HTR-8/SVneo (cell line): Measurements from ENCODE around the gene EVI5L.
A peak's percentile ranks its signal among the peaks of the same experiment; 100 is the strongest.

Source experiments
- DNase-seq: peaks from one replicate; pipeline ENCODE4 v3.0.0; 2011; ENCODE audit warnings: low spot score, mixed read lengths; ENCODE audit not compliant: insufficient read length
- FAIRE-seq: peaks from 2 replicates; lab custom pipeline; 2011; peaks lifted over from hg19 to GRCh38; lab: Jason Lieb, UNC

Gene EVI5L

GRCh38 chr19:7844405-7844804 is 14.4 kb downstream of the EVI5L start:
- FAIRE-seq (no peak), DNase-seq (no peak)

GRCh38 chr19:7844951-7845350 is 14.9 kb downstream of the EVI5L start:
- DNase-seq (no peak), FAIRE-seq (no peak)

DNA sequence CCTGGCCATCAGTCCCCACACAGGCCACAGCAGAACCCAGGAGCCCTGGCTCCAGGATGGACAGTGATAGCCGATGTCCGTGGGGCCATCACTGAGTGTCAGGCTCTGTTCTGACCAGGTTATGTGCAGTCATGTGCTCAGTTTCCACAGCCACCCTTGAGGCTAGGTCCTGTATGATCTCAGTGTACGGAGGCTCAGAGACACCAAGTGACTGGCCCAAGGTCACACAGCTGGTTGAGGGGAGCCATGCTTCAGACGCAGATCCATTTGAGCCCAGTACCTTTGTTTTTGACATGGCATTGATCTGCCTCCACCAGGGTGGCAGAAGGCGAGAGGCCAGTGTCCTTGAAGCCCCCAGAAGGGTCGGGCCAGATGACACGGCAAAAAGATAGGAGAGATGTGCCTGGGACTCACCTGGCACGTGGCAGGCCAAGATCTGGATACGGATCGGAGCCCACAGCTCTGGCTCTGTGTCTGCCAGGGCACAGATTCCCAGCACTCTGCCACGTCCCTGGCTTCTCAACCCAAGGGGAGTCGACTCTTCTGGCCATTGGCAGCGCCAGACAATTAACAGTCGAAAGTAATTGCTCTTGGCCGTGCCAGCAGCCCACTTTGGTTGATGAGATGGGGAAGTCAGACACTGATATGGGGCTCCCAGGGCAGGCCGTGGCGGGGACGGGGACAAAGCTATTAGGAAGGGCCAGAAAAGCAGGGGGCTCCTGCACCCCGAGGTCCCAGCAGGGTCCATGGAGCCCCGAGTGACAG is 15.6 kb downstream of the EVI5L start:
- DNase-seq (no peak), FAIRE-seq (peak; percentile 75)

DNA sequence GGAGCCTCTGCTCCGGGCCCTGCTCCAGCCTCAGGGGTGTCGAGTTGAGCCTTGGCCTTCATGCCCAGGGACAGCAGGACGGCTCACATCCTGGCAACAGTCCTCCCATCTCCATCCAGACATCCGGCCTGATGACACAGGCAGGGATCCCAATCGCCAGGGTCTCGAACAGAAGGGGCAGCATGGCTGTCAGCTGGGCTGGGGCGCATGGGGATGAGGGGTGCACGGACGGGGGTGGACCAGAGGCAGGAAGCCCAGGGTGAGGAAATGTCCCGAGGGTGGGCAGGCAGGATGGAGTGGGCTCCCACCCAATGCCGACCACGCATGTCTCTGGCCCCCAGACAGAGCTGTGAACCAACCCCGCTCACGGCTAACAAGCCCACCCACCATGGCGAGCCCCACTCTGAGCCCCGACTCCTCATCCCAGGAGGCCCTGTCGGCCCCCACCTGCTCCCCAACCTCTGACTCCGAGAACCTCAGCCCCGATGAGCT is 16.2 kb downstream of the EVI5L start:
- no peak for FAIRE-seq

GRCh38 chr19:7847664-7848063 is 17.6 kb downstream of the EVI5L start:
- no peak for FAIRE-seq

More for the DNA sequence above, 16.2 kb downstream of the EVI5L start:
- DNase-seq = no peak

GRCh38 chr19:7848779-7849457 is 18.9 kb downstream of the EVI5L start:
- no peak for DNase-seq
- FAIRE-seq = no peak

More at GRCh38 chr19:7847664-7848063, 17.6 kb downstream of the EVI5L start:
- DNase-seq = no peak

DNA sequence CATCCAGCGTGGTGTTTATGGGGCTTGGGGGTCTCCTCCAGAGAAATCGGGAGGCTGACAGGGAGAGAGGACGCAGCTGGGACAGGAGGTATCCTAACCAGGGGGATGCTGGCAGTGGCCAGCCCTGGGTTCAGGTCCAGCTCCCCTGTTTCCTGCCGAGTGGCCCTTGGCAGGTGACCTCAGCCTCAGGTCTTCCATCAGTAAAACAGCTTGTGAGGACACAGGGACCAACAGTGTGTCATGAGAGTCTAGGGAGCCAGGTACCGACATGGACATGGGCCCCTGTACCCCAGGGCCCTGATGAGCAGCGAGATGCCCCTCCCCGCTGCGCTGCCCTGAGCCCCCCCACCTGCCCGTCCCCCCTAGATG is 19.6 kb downstream of the EVI5L start:
- FAIRE-seq = no peak

GRCh38 chr19:7850000-7850813 is 20.2 kb downstream of the EVI5L start:
- DNase-seq (no peak), FAIRE-seq (no peak)

More for the DNA sequence above, 19.6 kb downstream of the EVI5L start:
- DNase-seq = no peak

DNA sequence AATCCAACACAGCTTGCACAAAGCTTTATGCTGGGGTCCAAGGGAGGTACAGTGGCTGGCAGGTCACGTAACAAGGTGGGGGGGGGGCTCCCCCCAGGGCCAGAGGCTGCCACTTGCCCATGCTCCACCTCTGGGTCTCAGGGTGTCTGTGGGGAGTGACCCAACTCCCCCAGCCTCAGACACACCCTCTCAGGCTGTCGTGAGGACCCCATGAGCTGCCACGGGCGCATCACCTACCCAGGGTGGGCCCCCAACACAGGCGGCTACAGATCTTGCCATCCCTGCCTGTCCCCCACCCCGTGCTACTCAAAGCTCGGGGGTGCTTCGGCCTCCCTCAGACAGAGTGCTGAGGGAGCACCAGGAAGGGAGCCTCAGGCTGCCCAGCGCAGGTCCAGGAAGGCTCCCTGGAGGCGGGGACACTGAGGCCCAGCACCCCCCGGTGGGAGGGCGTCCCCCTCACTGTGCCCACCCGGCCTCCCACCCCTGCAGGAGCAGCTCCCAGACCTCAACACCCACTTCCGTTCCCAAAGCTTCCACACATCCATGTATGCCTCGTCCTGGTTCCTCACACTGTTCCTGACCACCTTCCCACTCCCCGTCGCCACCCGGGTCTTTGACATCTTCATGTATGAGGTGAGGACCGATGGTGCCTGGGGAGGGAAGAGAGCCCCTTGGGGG is 21.1 kb downstream of the EVI5L start:
- DNase-seq = no peak
- FAIRE-seq = no peak

DNA sequence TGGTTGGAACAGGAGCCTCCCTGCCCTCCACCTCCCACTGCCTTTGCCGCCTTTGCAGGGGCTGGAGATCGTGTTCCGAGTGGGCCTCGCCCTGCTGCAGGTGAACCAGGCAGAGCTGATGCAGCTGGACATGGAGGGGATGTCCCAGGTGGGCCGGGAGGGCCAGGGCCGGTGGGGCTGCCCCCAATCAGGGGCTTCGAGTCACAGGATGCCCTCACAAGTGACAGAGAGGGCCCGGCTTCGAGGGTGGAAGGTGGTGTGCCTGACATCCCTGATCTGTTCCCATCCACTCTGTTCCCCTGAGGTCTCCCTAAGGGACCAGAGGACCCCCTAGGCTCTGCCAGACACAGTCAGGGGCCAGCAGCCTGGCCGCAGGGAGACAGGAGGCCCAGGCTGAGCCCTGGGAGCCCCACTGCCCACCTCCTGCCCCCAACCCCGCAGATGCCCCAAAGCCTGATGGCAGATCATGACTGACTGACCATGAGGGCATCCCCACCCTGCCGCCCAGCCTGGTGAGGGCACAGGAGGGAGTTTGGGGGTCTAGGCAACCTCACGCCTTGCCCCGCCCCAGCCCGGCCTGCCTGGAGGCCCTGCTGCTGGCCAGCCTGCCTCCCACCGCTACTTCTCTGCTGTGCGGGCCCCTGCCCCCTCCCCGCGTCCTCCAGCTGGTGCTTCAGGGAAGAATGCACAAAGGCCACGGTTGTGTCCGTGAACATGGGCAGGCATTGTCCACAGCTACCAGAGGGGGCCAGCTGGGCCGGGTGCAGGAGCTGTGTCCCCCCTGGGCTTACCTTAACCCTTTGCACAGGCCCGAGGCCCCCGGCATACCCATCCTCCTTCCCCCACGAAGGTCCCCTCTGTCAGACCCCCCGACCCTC is 21.8 kb downstream of the EVI5L start:
- no peak for FAIRE-seq
- no peak for DNase-seq

DNA sequence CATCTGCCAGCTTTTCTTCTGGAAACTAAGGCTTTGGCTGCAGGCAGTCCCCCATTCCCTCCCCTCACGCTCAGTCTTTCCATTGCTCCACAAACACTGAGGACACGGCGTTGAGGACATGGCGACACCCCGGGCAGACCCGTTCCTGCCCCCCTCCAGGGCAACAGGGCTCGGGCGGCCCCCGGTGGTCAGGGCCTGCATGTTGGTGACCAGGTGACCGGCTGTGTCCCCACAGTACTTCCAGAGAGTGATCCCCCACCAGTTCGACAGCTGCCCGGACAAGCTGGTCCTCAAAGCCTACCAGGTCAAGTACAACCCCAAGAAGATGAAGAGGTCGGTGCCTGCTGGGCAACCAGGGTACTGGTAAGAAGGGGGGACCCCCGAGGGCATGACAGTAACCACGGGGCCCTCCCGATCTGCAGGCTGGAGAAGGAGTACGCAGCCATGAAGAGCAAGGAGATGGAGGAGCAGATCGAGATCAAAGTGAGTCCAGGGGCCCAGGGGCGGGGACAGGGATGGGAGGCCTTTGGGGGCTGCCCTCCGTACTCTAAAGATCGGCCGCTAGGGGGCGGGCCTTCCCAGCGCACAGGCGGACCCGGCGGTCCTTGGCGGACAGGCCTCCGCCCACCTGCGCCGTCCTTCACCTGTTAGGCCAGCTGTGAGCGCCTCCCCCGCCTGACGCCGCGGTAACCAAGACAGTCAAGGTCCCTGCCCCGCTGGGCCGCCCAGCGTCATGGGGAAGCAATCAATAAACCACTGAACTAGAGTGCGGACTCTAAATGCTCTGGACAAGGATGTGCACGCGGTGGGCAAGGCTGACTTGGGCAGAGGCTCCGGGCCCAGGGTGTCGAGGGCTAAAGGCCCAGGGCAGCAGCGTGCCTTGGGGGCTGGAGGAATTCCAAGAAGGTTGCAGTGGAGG is 23.1 kb downstream of the EVI5L start:
- peak; percentile 75 for FAIRE-seq

GRCh38 chr19:7853770-7854128 is 23.7 kb downstream of the EVI5L start:
- FAIRE-seq = no peak
- DNase-seq = no peak

More for the DNA sequence above, 23.1 kb downstream of the EVI5L start:
- DNase-seq = peak; percentile 70

- no peak for FAIRE-seq
- no peak for DNase-seq
These were observed 25.5 kb downstream of the EVI5L start for GRCh38 chr19:7855426-7856108.

- DNase-seq (no peak), FAIRE-seq (no peak)
These were observed 26.1 kb downstream of the EVI5L start for GRCh38 chr19:7856109-7856591.

DNA sequence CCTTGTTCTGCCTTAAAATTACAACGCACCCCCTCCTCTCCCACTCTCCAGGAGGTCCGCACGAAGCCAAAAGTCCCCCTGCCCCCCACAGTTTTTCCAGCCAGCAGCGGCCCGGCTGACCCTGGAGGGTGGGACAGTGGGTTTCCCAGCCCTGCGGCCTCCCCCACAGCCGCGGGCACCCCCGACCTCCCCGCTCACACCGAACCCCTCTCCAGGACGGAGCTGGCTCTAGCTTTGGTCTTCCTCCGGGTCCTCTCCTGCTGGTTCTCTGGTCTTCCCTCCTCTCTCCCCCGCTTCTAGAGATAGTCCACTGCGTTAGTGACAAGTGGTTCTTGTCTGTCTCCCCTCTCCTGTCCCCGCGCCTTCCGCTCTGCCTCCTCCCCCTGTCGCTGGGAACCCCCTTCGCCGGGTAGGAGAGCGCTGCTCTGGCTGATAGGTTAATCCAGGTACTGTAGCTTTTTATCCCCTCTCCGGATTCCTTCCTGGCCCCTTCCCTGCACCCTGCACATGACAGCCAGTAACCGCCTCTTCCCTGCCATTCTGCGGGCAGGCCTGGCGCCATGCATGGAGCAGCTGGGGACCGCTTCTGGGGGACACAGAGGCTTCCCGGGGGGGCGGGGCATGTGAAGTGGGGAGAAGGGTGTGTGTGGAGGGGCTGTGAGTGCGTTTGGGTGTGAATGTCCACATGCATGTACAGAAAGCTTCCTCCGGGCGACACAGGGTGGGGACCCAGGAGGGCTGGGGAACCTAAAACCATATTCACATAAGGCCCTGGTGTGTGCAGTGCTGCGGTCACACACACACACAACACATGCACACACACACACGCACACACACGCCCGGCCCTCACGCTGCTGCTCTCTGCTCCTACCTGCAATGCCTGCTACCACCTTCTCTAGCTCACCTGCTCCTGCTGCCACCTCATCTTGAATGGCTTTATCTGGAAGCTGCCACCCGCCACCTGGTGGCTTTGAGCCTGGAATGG is 27.0 kb downstream of the EVI5L start:
- DNase-seq (no peak), FAIRE-seq (no peak)

- no peak for FAIRE-seq
- DNase-seq = no peak
These were observed 27.7 kb downstream of the EVI5L start for GRCh38 chr19:7857727-7858108.
